ENCODE data around the gene ACAA1. TPM values are rescaled to one million over a fixed set of nuclear protein-coding genes. Genes with fewer than 3 reads are reported as not detected.

Gene ACAA1
- total RNA-seq, 1 experiment from 2014 or later: 24.0 TPM

GRCh38 chr3:38117748-38118420 is 19.0 kb downstream of the ACAA1 start:
- no peak for TF ChIP-seq EZH2 (IDR thresholded peaks at IDR 0.05; ENCODE audit: borderline replicate concordance, low read depth, low read length, poor library complexity, severe bottlenecking)
- TF ChIP-seq CTCF (conservative IDR thresholded peaks at IDR 0.05; ENCODE audit: low read depth, low read length): peak; percentile 65
- CTCF ChIA-PET: no interaction called here
- peak; percentile 58 for DNase-seq (ENCODE audit: low spot score)
- intact Hi-C loops (cut with micrococcal nuclease; ENCODE audit: unreplicated experiment): loop anchor here (5.0 to 10.0 kb wide), 2 partner anchors 167 to 364 kb away; partner anchors contain the start of gene SLC22A14
- Histone ChIP-seq H3K27ac (ENCODE audit: low read depth, low read length, poor library complexity, severe bottlenecking) (no peak overlapping the region), H3K4me3 (ENCODE audit: low read depth, low read length, poor library complexity, severe bottlenecking) (no peak overlapping the region), H3K9me3 (ENCODE audit: low read depth, low read length, poor library complexity, severe bottlenecking) (no peaks in the 10 kb centered on the region), H3K27me3 (replicated peaks; ENCODE audit: insufficient read depth, low read depth, low read length, poor library complexity) (no peaks in the 10 kb centered on the region), H3K36me3 (ENCODE audit: insufficient read depth, low read length, poor library complexity, severe bottlenecking) (no peaks in the 10 kb centered on the region), H3K4me1 (ENCODE audit: insufficient read depth, low read length, poor library complexity, severe bottlenecking) (no peaks in the 10 kb centered on the region)
- POLR2A ChIA-PET (ENCODE audit: low non-redundant PET): no interaction called here
- no TSS peak for BruUV-seq (replicated peaks)

GRCh38 chr3:38117163-38117716 is 19.7 kb downstream of the ACAA1 start:
- DNase-seq (ENCODE audit: low spot score): no peak
- CTCF ChIA-PET: no interaction called here
- H3K36me3 ChIP-seq (ENCODE audit: insufficient read depth, low read length, poor library complexity, severe bottlenecking): no peaks in the 10 kb centered on the region
- intact Hi-C loops (cut with micrococcal nuclease; ENCODE audit: unreplicated experiment): loop anchor here (5.0 to 10.0 kb wide), 2 partner anchors 168 to 365 kb away; partner anchors contain the start of gene SLC22A14
- TF ChIP-seq CTCF (conservative IDR thresholded peaks at IDR 0.05; ENCODE audit: low read depth, low read length) (no peak), EZH2 (IDR thresholded peaks at IDR 0.05; ENCODE audit: borderline replicate concordance, low read depth, low read length, poor library complexity, severe bottlenecking) (no peak)
- POLR2A ChIA-PET (ENCODE audit: low non-redundant PET): no interaction called here
- H3K4me1 ChIP-seq (ENCODE audit: insufficient read depth, low read length, poor library complexity, severe bottlenecking): no peaks in the 10 kb centered on the region
- H3K27me3 ChIP-seq (replicated peaks; ENCODE audit: insufficient read depth, low read depth, low read length, poor library complexity): no peaks in the 10 kb centered on the region
- H3K9me3 ChIP-seq (ENCODE audit: low read depth, low read length, poor library complexity, severe bottlenecking): no peaks in the 10 kb centered on the region
- no TSS peak for BruUV-seq (replicated peaks)
- no peak overlapping the region for H3K27ac ChIP-seq (ENCODE audit: low read depth, low read length, poor library complexity, severe bottlenecking)
- no peak overlapping the region for H3K4me3 ChIP-seq (ENCODE audit: low read depth, low read length, poor library complexity, severe bottlenecking)

- no peak overlapping the region for H3K27ac ChIP-seq (ENCODE audit: low read depth, low read length, poor library complexity, severe bottlenecking)
- DNase-seq (ENCODE audit: low spot score): no peak
- BruUV-seq (replicated peaks): no TSS peak
- no peaks in the 10 kb centered on the region for H3K36me3 ChIP-seq (ENCODE audit: insufficient read depth, low read length, poor library complexity, severe bottlenecking)
- TF ChIP-seq CTCF (conservative IDR thresholded peaks at IDR 0.05; ENCODE audit: low read depth, low read length): no peak
- TF ChIP-seq EZH2 (IDR thresholded peaks at IDR 0.05; ENCODE audit: borderline replicate concordance, low read depth, low read length, poor library complexity, severe bottlenecking): no peak
- POLR2A ChIA-PET (ENCODE audit: low non-redundant PET): no interaction called here
- no peaks in the 10 kb centered on the region for H3K9me3 ChIP-seq (ENCODE audit: low read depth, low read length, poor library complexity, severe bottlenecking)
- intact Hi-C loops (cut with micrococcal nuclease; ENCODE audit: unreplicated experiment): loop anchor here (5.0 to 10.0 kb wide), 2 partner anchors 168 to 366 kb away; partner anchors contain the start of gene SLC22A14
- H3K4me3 ChIP-seq (ENCODE audit: low read depth, low read length, poor library complexity, severe bottlenecking): no peak overlapping the region
- H3K4me1 ChIP-seq (ENCODE audit: insufficient read depth, low read length, poor library complexity, severe bottlenecking): no peaks in the 10 kb centered on the region
- no peaks in the 10 kb centered on the region for H3K27me3 ChIP-seq (replicated peaks; ENCODE audit: insufficient read depth, low read depth, low read length, poor library complexity)
- CTCF ChIA-PET: no interaction called here
These were observed 20.3 kb downstream of the ACAA1 start for GRCh38 chr3:38116471-38117162.

Measured in A673 (cell line).